SH-SY5Y (cell line): ENCODE results near the gene SOX9.

Source experiments
- GATA2 ChIP-seq: IDR thresholded peaks from 2 replicates; pipeline ENCODE4 v1.6.1; 2011; ENCODE audit warnings: mild to moderate bottlenecking, low read depth, low read length
- GATA3 ChIP-seq: IDR thresholded peaks from 2 replicates; pipeline ENCODE4 v1.6.1; 2011; ENCODE audit warnings: low read depth, mild to moderate bottlenecking, low read length, moderate library complexity

Gene SOX9

DNA sequence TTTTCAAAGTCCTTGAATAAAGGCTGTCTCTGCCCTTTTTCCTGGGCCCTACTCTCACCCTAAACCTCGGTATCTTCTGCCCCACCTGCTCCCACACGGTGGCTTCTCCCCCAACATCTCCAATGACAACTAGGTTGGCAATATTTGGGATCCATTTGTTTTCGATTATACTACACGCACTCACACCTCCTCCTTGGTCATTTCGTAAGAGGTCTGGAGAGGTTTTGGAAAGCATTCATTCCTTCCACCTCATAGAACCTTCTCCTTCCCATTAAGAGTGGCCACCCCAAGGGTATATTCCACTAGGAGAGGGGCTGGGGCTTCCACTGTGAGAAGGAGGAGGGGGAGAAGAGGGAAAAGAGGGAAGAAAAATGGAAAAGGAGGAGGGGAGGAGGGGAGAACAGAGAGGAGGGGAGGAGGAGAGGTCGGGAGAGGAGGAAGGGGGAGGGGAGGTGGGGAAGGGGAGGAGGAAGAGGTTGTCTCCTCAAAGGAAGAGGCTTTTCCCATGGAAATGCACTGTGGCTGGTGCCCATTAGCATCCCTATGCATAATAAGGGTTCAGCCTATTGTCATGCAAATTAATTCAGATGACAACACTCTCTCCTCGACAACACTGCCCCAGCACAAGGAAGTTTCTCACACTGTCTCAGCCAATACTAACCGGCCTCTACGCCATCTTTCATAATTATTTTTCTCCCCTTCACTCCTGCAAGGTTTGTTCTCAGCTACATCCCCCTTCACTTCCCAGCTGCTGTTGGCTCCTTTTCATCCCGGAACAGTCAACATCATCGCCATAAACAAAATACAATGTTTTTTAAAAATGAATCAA, 30.0 kb downstream of the SOX9 start:
- TF ChIP-seq GATA2, result no peak
- TF ChIP-seq GATA3, result no peak

DNA sequence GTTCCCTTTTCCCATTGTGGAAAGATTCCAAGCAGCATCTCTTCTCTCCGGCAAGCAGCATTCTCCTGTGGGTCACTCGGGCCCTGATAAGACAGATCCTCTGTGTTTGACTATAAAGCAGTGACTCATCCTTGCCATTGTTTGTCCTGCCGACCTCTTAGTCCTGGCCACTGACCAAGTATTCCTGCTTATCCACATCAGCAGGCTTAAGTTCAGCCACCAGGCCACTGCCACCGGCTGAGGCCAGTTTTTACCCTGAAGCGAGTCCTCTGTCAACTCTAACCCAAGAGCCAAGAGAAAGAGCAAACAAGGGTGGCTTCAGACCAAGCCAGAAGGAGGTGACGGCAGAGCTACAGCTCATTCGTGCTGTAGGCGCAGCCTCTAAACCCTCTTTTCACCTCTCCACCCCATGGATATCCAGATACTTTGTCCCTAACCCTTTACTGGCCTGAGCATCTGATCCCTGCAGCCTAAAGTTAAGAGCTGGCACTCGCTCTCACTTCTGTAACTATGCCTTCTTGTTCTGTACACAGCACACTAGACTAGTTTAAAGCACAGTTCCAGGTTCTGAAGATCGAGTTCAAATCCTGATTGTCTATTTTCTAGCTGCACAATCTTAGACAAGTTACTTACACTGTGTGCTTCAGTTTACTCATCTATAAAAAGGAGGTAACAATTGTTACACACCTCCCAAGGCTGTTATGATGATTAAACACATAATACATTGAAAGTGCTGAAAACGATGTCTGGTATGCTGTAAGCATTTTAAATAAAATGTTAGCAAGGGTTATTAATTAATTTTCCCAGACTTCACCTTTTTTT, 31.0 kb downstream of the SOX9 start:
- TF ChIP-seq GATA3 (no peak), GATA2 (no peak)

DNA sequence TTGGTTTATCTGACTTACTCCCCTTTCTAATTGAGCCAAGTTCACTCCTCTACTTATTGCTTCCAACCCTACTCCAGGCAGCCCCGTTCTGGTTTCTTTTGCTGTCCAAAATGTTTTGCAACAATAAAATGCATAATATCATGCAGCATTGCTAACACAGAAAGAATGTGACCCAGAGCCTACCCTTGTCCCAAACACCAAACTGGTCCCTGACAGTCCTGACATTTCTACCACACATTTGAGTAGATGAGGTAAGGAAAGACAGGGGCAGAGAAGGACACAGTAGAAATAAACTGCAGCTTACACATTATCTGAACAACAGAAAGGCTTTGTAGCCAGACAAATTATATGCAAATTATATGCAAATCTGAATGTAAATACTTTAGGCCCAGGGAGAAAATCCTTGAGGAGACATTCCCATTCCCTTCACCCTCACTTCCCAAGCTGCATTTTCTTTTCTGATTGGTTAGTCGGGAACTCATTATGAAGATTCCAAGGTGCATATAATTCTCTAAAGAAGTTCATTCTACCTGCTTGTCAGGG, 31.6 kb downstream of the SOX9 start:
- TF ChIP-seq GATA2 (no peak), GATA3 (no peak)

DNA sequence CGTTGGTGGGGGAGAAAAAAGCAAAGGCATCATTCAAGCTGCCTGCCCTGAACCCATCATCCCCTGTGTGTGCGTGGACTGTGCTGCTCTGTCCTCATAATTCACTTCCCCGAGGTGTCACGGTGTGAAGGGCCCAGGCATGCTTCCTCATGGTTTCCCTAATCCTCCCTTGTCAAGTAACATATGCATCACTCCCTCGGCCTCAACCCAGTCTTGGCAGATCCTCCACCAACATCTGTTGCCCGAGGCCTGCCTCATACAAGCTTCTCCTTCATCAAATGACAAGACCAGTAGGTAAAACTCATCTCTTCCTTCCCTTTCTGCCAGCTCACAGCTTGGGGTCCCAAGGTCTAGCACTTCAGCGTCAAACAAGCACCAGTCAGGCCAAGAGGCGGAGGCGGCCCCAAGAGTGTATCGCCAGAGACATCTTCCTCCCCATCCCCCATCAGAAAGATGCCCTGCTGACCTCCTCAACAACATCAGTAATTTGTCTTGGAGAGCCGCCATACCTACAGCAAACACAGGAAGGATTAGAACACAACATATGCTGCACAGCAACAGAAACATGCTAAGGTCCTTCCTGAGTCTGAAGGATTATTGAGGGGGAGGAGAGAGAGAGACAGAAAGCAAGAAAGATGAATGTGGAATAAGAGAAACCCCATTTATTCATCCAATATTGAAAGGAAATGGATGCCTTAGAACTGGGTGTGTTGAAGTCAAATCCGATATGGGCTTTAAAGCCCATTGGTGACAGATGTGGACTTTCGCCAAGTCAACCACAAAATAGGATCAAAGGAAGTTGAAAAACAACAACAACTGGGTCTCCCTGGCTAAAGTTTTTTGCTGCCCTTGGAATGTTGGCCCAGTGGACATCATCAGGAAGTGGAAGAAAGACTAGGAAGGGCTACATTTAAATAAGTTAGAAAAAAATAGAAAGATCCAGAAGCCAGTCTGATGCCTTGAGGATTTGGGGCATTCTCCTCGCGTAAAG, 38.4 kb downstream of the SOX9 start:
- no peak for TF ChIP-seq GATA2
- TF ChIP-seq GATA3, result no peak

DNA sequence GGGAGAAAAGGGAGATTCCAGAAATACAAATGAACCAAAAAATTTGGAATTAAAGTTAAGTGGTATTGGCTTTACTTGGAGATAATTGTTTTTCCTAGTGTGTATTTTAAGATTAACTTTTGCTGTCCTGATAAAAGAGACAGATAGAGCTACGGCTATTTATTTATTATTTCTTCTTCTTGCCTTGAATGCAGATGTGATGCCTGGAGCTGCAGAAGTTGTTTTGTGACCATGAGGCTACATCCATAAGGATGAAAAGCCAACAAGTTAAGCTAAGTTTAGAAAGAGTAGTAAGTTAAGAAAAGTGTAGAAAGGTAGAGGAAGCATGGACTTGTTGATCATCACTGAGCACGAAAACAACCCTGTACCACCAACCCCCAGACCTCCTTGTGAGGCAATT, 41.7 kb downstream of the SOX9 start:
- no peak for TF ChIP-seq GATA2
- TF ChIP-seq GATA3, result no peak

DNA sequence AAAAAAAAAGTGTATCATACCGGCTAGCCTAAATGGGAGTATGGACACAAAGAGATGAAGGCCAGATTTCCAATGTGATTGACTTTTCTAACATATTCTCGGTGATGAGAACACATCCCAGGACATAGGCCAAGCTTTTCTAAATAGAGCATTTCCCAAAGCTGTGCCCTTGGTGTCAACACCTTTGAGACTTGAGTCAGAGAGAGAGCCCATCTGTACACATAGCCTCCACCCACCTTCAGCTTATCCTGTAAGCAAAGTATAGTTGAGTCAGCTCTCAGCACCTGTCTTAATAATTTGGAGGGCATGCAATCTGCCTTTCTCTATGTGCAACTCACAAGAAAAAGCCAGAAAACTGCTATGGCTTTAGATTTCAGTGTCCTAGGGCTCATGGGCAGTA, 42.7 kb downstream of the SOX9 start:
- no peak for TF ChIP-seq GATA3
- no peak for TF ChIP-seq GATA2

DNA sequence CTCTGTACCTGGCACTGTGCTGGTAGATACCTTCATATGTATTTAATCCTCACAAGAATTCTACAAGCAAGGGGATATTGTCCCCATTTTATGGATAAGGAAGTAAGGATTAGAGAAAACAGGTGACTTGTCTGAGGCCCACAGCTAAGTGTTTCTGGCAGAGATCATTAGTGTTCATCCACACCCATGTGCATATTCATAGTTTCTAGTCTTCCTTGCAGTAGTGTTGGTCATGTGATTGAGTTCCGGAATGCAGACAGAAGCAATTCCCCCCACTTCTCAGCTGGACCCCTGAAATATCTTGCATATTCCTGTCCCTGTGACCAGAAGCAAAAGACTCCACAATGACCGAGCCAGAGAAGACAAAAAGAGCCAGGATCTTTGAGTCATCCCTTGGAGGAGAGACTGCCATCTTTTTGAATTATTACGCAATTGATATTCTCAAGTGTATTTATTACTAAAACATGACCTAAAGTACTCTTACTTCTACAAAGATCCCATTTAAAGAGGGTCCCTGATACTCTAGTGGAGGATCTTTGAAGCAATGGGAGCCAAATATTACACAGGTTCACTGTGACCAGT, 43.4 kb downstream of the SOX9 start:
- TF ChIP-seq GATA3 (no peak), GATA2 (no peak)

DNA sequence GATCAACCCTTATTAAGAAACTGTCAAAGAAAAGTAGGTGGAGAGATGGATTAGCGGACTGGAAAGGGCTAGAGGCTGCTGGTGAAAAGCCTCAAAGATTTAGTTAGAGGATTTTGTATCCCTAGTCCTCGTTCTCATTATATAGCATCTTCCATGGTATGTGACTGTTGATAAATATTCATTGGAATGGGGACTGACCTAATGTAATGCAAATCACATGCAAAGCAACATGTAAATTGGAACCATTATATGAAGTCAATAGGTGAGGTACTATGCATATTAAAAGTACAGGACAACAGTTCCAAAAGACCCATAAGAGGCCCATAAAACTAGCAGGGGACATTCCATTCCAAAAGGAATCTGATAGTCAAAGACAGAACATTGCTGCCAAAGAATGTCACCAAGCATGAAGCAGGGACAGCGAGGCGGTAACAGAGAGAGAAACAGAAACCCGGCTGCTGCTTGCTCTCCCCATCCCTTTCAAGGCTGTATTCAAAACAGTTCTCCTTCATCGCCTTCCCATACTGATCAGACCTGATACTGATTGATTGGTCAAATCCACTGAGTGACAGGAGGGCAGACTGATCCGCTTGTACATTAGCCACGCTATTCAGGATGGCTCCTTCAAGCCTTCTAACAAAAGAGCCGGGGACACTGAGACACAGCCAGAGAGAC, 44.5 kb downstream of the SOX9 start:
- TF ChIP-seq GATA2, result no peak
- no peak for TF ChIP-seq GATA3

DNA sequence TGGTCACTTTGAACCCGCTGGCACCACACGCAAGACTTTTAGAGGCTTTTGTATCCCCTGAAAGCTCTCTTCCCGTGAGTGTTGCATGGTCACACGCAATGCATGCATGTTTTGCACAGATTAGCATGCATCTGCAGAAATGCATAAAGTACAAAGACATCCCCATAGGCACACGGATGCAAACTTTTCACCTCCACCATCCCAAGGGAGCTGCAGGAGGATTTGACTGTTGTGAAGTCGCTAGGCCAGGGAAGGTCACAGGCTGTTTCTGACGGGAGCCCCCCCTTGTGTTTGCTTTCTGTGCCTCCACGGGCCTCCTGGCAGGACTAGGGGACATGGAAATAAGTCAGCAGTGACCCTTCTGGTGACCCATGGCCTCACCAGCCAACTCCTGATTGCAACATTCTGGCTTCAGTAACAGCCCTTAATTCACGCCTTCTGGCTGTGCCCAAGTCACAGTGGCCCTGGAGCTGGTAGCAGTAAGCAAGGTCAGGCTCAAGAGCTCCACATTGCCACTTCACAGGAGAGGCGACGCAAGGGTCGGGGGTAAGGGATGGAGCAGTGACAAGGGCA, 45.1 kb downstream of the SOX9 start:
- TF ChIP-seq GATA2, result no peak
- TF ChIP-seq GATA3, result no peak

DNA sequence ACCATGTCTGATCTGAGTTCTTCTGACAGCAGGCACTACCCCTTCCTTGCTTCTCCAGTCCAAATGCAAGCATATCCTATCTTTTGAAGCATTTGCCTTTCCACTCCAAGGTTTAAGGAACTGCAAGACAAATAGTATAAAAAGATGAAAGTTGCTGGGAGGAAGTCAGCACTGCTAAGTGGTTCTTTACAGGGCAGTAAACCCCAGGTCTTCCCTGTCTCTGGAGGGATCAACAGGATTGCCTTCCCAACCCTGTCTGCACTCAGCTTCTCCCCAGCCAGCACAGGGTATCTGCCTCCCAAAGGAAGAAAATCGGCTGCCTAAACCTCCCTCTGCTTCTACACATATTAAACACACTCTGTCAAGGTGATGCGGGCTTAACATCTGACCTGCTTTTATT, 46.8 kb downstream of the SOX9 start:
- no peak for TF ChIP-seq GATA3
- TF ChIP-seq GATA2, result no peak

DNA sequence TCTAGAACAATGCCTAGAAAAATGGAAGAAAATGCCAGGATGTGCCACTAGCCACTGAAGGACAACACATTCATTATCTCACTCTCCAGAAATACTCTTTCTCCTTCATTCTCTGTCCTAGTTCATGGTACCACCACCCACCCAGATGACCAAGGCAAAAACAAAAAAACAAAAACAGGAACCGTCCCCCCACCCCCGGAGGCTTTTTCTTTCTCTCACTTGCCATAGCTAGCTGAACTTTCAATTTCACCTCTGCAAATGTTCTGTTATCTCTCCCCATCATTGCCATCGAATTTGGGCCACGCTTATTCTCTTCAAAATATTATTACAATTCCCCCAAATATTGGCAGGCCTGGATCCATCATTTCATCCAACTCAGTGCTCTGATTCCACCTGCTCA, 49.0 kb downstream of the SOX9 start:
- no peak for TF ChIP-seq GATA2
- no peak for TF ChIP-seq GATA3
